ENCODE data around the gene ITGB6. TPM values are rescaled to one million over a fixed set of nuclear protein-coding genes. Genes with fewer than 3 reads are reported as not detected.

ITGB6 gene
- total RNA-seq, 3 donors from 2014 or later (not counting 1 experiment from before 2014, with no cell fraction given), result not detected

GRCh38 chr2:160207804-160208654, 8.0 kb upstream of the ITGB6 start:
- Mint-ChIP-seq H3K27ac (peak overlapping the region in 1 of 2 donors; percentile 14), H3K27me3 (ENCODE audit: low read depth in 2 of 2) (peaks cover 10 to 11% of the 10 kb centered on the region in 2 donors), H3K36me3 (no peaks in the 10 kb centered on the region), H3K4me3 (no peak overlapping the region), H3K4me1 (peaks cover 40 to 46% of the 10 kb centered on the region in 2 donors), H3K9me3 (no peaks in the 10 kb centered on the region)
- Histone ChIP-seq H3K4me1 (ENCODE audit: control insufficient read depth, insufficient read depth, low read length) (peaks cover 18% of the 10 kb centered on the region), H3K9me3 (ENCODE audit: control insufficient read depth, insufficient read depth, low read length) (no peaks in the 10 kb centered on the region), H3K27me3 (ENCODE audit: control insufficient read depth, insufficient read depth, low read length) (peaks cover 2% of the 10 kb centered on the region), H3K27ac (ENCODE audit: low read length) (no peak overlapping the region), H3K36me3 (ENCODE audit: control insufficient read depth, insufficient read depth, low read length) (no peaks in the 10 kb centered on the region), H3K4me3 (ENCODE audit: low read length) (no peak overlapping the region)
- TF ChIP-seq CTCF (IDR thresholded peaks at IDR 0.05), result no peak
- intact Hi-C loops (cut with micrococcal nuclease), result loop anchor here (5.0 kb wide), 1 partner anchor 1306 kb away; no protein-coding TSS in a partner anchor
- ATAC-seq (peak in 2 of 3 donors; percentile 52 to 58), DNase-seq (peak in 1 of 2 donors; percentile 7)
- whole genome bisulfite sequencing (ENCODE audit: insufficient coverage), result 59% methylated on average over 11 of the region's 12 CpGs

GRCh38 chr2:160207271-160207670, 7.2 kb upstream of the ITGB6 start:
- Mint-ChIP-seq H3K27me3 (ENCODE audit: low read depth in 2 of 2) (peaks cover 7 to 10% of the 10 kb centered on the region in 2 donors), H3K27ac (no peak overlapping the region), H3K4me3 (no peak overlapping the region), H3K36me3 (no peaks in the 10 kb centered on the region), H3K9me3 (peaks cover 1 to 2% of the 10 kb centered on the region in 2 donors), H3K4me1 (peaks cover 48 to 54% of the 10 kb centered on the region in 2 donors)
- Histone ChIP-seq H3K9me3 (ENCODE audit: control insufficient read depth, insufficient read depth, low read length) (no peaks in the 10 kb centered on the region), H3K27ac (ENCODE audit: low read length) (no peak overlapping the region), H3K4me1 (ENCODE audit: control insufficient read depth, insufficient read depth, low read length) (peaks cover 18% of the 10 kb centered on the region), H3K27me3 (ENCODE audit: control insufficient read depth, insufficient read depth, low read length) (peaks cover 2% of the 10 kb centered on the region), H3K36me3 (ENCODE audit: control insufficient read depth, insufficient read depth, low read length) (no peaks in the 10 kb centered on the region), H3K4me3 (ENCODE audit: low read length) (no peak overlapping the region)
- DNase-seq (no peak), ATAC-seq (no peak)
- intact Hi-C loops (cut with micrococcal nuclease), result loop anchor here (5.0 kb wide), 1 partner anchor 1305 kb away; no protein-coding TSS in a partner anchor
- no peak for TF ChIP-seq CTCF (IDR thresholded peaks at IDR 0.05)
- 84% methylated on average over 4 of the region's 4 CpGs for WGBS (ENCODE audit: insufficient coverage)

GRCh38 chr2:160206436-160206835, 6.4 kb upstream of the ITGB6 start:
- Mint-ChIP-seq H3K27ac (no peak overlapping the region), H3K4me1 (peaks cover 55 to 61% of the 10 kb centered on the region in 2 donors), H3K4me3 (no peak overlapping the region), H3K27me3 (ENCODE audit: low read depth in 2 of 2) (peaks cover 0 to 4% of the 10 kb centered on the region in 2 donors), H3K36me3 (peaks cover 6% of the 10 kb centered on the region), H3K9me3 (peaks cover 4 to 7% of the 10 kb centered on the region in 2 donors)
- no peak for TF ChIP-seq CTCF (IDR thresholded peaks at IDR 0.05)
- Histone ChIP-seq H3K4me3 (ENCODE audit: low read length) (no peak overlapping the region), H3K27me3 (ENCODE audit: control insufficient read depth, insufficient read depth, low read length) (no peaks in the 10 kb centered on the region), H3K9me3 (ENCODE audit: control insufficient read depth, insufficient read depth, low read length) (no peaks in the 10 kb centered on the region), H3K36me3 (ENCODE audit: control insufficient read depth, insufficient read depth, low read length) (no peaks in the 10 kb centered on the region), H3K4me1 (ENCODE audit: control insufficient read depth, insufficient read depth, low read length) (peaks cover 18% of the 10 kb centered on the region), H3K27ac (ENCODE audit: low read length) (no peak overlapping the region)
- DNase-seq (no peak), ATAC-seq (no peak)
- 96% methylated on average over 4 of the region's 4 CpGs for WGBS (ENCODE audit: insufficient coverage)
- intact Hi-C loops (cut with micrococcal nuclease), result loop anchor here (5.0 kb wide), 1 partner anchor 1304 kb away; no protein-coding TSS in a partner anchor
